Stromal cell of bone marrow (primary cell): ENCODE results near the gene HOXD8.

Experiments used
- DNase-seq: peaks from one replicate; pipeline ENCODE4 v3.0.0-alpha.2; 2012; ENCODE audit warnings: low read depth

HOXD8 gene

DNA sequence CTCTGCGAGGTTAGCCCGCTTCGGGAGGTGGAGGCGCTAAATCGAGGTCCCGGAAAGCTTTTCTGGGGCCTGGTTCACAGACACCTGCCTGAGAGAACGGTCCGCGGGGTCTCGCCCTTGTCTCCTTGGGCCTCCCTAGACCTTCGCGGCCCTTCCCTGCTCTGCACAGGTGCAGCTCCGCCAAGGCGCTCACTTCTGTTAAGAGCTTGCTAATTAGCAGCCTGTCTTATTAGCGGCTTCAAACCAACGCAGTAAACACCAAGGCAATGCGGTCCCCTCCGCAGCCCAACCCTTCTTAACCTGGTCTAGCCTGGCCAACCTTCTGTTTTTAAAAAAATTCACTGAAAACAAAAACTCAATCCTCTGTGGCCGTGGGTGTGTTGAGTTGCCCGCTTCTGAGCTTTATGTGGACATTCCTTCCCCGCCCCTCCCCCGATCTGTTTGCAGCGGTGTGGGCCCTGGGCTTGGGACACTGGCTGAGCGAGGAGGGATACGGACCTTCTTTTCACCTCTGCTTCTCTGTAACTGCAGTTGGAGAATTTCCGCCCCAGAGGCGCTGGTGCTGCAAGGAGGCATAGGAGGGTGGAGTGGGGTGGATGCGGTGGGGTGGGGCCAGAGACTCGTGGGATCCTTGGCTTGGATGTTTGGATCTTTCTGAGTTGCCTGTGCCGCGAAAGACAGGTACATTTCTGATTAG lies 18.4 kb downstream of the HOXD8 start:
- DNase-seq: no peak

DNA sequence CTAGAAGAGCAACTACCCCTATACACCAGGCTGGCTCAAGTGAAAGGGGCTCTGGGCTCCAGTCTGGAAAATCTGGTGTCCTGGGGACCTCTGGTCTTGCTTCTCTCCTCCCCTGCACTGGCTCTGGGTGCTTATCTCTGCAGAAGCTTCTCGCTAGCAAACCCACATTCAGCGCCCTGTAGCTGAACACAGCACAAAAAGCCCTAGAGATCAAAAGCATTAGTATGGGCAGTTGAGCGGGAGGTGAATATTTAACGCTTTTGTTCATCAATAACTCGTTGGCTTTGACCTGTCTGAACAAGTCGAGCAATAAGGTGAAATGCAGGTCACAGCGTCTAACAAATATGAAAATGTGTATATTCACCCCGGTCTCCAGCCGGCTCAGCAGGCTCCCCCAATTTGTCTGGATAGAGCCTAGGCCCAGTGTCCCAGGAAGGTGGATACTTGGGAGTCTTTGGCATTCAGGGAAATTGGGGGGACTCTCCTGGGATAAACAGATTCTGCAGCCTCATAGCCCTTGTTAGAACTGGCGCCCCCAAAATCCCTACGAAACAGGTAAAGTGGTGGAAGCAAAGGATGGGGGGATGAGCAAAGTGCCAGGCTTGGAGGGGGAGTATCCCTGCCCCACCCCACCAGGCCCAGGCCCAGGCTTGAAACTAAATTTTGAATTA lies 19.4 kb downstream of the HOXD8 start:
- DNase-seq: no peak

DNA sequence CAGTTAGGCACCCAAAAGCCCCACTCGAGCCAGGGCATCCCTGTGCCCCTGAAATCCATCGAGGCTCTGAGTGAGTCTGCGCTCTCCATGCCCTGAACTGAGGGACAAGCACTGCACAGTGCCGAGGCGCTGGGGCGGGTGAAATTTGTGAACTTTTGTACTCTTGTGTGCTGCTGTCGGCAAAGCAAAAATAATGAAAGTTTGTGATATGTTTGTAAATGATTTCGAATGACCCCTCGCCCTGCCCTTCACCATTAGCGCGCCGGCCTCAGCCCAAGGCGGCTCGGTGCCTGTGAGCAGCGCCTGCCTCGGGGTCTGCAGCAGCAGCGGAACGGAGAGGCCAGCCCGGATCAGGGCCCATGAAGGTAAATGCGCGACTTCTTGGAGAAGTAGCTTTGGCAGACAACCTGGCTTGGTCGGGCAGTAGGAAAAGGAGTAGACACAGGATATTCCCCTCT lies 20.0 kb downstream of the HOXD8 start:
- no peak for DNase-seq

DNA sequence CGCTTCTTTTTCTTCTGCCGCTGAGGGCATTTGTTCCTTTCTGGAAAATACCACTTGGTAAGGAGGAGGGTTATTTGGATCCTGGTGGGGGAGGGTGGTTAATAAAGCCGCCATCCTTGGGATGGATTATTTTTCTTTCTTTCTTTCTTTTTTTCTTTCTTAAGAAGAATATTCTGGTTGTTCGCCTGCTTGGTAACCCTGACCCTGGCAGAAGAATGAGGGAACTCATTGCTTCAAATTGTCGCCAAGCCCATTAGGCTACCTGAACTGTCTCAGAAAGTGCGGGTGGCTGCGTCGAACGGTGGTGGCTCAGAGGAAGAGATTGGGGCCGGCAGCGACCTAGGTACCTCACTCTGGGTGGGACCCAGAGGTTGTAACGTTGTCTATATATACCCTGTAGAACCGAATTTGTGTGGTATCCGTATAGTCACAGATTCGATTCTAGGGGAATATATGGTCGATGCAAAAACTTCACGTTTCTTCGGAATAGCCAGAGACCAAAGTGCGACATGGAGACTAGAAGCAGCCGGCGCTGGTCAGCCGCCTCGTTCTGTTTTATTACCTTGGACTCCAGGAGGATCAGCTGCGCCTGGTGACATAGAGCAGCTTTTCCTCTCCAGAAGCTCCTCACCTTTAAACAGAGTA lies 20.6 kb downstream of the HOXD8 start:
- DNase-seq: no peak

DNA sequence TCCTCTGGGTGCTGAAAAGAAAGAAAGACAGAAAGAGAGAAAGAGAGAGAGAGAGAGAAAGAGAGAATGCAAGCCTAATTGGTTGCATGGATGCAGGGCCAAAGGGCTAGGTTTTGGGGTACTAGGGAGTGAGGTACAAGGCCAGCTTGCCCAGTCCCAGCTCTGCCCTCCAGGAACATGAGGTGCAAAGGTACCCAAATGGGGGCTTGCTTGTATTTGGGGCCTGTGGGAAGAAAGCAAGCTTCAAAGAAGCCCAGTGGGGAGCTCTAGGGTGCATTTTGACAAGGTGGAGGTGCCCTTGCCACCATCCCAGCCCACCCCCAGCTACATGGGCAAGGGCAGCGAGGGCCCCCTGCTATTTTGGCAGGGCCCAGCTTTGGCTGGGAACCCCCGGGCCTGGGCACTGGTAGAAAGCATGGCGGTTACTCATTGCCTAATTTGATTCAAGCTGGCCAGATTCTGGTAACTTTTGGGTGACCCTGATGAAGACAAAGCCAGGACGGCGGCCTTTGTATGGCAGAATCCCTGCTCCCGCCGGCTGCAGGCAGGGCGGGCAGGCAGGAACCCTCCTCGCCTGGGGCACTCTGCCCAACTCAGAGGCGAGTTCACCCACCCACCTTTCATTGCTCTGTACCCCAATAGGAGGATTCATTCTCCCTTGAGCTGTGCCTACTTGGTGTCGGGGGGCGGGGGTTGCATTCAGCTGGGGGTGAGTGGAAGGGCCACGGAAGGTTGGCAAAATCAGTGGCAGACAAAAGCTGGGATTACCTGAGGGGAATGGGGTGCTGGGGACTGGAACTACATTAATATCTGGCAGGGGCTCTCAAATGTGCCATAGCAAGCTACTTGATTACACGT lies 21.3 kb downstream of the HOXD8 start:
- no peak for DNase-seq

DNA sequence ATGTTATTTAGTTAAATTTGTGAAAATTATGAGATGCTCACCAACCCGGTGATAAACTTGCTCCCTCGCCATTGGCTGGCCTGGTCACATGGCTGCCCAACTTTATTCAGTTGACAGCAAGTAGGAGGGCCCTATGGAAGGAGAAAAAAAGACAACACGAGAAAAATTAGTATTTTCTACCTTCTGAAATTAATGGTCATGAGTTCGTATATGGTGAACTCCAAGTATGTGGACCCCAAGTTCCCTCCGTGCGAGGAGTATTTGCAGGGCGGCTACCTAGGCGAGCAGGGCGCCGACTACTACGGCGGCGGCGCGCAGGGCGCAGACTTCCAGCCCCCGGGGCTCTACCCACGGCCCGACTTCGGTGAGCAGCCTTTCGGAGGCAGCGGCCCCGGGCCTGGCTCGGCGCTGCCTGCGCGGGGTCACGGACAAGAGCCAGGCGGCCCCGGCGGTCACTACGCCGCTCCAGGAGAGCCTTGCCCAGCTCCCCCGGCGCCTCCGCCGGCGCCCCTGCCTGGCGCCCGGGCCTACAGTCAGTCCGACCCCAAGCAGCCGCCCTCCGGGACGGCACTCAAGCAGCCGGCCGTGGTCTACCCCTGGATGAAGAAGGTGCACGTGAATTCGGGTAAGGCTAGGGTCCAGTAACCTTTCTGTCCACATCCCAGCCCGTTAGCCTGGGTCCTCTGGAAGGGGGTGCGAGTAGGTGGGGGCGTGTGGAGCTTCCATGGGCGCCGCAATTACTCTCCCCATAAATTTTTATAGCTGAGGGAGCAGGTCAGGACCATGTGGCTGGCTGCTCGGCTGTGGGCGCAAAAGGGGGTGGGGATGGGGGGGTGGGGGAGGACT lies 22.2 kb downstream of the HOXD8 start, which contains the start of gene HOXD4:
HOXD4 (plus strand) TSS at position 109 of the 846 bp plus-strand sequence; CDS start at position 193, 84 bp downstream.
- no peak for DNase-seq

DNA sequence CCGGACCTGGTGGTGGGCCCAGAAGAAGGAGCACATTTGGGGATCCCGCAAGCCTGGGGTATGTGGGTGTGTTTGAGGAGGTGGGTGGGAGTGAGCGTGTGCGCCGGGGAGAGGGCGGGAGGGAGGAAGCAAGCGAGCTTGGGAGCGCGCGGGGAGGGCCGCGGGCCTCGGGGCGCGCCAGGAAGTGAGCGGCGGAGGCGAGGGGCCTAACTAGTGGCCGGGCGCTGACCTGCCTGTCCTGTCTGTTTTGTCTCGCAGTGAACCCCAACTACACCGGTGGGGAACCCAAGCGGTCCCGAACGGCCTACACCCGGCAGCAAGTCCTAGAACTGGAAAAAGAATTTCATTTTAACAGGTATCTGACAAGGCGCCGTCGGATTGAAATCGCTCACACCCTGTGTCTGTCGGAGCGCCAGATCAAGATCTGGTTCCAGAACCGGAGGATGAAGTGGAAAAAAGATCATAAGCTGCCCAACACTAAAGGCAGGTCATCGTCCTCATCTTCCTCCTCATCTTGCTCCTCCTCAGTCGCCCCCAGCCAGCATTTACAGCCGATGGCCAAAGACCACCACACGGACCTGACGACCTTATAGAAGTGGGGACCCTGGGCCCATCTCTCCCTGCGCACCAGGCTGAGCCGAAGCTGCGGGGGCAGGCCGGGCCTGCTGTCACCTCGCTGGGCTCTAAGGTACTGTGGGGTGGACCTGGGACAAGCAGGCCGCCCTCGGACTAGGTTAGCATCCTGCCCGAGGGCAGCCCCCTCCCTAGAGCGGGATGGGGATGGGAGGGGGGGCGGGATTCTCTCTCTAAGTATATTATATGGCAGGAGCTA lies 23.1 kb downstream of the HOXD8 start:
- DNase-seq: no peak

DNA sequence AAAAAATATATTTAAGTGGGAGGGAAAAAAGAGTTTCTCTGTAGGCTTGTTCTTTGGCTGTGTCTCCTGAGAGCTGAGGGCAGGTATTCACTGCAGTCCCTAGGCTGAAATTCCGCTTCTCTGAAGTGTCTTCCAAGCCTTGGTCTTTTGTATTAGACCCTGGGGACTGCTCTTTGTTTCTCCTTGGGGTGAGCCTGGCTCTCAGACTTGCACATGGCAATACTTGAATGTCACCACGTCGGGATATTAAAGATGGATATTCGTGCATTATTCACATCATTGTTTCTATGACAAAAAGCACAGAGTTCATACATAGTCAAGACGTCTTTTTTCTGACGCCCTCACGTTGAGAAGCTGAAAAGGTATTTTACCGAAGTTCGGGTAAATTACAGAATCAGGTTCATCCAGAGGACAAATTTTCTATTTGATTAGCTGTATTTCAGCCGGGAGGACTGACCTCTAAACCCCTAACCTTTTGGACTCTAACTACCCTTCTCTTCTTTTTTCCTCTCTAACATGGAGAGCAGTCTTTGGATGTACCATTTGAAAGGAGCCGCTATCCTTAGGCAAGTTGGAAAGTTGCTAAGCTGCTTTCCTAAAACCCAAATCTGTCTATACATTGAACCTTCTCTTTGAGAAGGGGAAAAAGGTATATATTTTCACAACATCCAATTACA lies 25.2 kb downstream of the HOXD8 start:
- DNase-seq: no peak

DNA sequence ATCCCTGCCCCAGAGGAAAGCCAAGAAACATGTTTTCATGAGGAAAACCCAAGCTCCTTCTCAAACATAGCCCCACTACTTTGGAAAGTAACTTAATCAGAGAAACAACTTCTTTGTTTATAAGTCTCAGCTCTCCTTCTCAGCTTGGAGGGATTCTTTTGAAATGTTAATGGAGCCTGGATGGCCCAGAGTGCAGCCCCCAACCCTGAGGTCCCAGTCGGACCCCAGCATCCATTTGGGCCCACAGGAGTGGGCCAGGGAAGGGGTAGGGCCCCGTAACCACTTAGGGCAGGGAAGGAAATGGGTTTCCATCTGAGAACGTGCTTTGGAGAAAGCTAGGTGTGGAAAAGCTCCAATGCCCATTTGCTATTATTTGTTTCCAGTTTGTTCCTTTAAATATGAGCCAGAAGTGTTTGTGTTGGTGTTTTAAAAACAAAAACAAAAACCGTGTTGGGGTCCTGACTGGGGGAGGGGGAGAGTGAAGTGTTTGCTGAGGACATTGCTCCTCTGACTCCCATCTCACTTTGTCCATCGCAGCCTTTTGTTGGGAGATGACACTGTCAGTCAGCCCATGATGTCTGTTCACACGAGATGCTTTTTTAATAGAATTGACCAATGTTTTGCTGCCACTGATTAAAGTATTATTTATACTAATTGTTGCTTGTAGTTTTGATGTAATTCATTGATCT lies 26.0 kb downstream of the HOXD8 start:
- no peak for DNase-seq

DNA sequence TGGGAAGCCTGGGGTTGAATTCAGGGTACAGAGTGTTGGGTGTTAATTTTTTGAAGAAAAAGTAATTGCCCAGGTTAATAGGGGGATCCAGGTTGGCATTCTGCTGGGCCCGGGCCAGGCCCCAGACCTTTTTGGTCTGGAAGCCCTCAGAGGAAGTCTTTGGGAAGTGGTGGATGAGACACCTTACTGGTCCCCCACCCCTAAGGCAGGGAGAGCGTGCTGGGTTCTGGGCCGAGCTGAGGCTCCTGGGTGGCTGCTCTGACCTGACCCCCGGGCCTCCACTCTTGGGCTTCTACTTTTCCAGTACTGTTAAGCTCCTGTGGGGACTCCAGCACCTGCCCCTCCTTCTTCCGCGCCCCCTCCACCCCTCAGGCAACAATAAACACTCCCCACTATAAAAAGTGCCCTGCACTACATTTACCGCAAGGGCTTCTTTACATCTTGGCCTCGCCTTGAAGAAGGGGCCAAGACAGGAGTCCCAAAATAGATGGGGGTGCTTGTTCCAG lies 26.8 kb downstream of the HOXD8 start:
- DNase-seq: no peak

DNA sequence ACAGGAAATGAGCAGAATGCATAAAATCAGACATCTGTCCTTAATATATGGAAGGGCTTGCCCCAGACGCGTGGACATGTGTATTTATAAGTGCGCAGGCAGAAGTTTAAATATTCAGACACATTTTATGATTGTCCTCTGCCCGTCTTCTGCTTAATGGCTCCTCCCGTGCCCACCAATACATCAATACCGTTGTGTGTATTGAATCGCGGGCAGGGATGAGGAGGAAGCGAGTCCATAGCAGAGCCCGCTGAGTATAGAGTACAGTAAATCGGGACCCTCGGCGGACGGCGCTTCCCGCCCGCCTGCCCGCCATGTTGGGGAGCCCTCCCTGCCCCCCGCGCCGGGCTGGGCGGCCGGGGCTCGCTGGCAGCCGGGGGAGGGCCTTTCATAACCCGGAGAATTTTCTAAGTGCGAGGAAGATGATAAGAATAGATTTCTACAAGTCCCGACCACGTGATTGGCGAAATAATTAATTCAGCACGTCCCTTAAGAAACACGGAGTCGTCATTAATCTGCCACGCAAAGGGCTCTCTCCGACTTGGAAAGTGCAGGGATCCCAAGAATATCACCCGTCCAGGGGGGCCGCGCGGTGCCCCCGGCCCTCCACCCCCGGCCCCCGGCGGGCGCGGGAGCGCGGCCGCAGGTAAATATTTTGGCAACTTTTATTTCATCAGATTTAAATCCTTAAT lies 27.4 kb downstream of the HOXD8 start, which contains the start of gene HOXD3:
HOXD3 (plus strand) TSS at position 501 of the 692 bp plus-strand sequence. CDS start 11,808 bp downstream, outside the sequence.
- DNase-seq: no peak

DNA sequence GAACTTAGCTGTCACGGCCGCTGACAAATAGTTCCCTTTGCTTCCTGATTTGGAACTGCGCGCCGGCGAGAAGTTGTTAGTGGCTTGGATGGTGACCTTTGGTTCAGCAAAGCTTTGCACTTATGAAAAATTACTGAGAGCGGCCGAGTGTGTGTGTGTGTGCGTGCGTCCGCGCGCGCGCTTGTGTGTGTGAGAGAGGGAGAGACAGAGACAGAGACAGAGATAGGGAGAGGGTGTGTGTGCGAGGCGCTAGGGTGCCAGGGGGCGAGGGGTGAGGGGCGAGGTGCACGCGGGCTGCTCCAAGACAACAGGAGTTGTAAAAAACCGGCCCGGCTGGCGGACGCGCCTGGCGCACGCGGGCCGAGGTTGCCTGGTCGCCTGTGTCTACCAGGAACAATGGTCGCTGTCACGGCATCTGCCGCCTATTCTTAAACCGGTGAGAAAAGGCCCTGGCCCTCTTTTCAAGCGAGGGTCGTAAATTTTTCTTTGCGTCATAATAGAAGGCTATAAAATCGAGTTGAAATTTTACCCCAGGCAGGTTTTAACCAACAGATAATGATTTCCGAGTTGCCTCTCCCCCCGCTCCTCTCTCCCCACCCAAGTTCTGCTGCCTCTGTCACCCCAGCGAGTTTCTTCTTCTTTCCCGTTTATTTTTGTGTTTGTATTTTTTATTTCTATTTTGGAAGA lies 28.1 kb downstream of the HOXD8 start:
- DNase-seq: no peak

DNA sequence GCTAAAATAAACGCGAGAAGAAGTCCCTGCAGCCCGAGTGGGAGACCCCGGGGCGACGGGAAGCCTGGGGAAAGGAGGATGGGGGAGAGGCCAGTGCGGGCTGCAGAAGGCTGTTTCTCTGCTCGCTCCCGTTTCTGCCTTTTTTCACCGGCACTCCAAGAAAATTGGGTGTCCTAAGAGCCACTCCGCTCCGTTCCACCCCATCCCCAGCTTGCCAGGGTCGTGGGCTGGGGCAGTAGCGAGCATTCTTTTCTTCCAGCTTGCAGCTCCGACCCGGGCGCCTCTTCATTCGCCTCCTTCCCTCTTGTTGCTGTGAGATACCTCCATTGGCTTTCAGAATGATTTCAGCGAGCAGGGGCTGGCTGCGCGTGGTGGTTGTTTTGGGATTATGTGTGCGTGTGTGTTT lies 28.7 kb downstream of the HOXD8 start:
- DNase-seq: no peak

DNA sequence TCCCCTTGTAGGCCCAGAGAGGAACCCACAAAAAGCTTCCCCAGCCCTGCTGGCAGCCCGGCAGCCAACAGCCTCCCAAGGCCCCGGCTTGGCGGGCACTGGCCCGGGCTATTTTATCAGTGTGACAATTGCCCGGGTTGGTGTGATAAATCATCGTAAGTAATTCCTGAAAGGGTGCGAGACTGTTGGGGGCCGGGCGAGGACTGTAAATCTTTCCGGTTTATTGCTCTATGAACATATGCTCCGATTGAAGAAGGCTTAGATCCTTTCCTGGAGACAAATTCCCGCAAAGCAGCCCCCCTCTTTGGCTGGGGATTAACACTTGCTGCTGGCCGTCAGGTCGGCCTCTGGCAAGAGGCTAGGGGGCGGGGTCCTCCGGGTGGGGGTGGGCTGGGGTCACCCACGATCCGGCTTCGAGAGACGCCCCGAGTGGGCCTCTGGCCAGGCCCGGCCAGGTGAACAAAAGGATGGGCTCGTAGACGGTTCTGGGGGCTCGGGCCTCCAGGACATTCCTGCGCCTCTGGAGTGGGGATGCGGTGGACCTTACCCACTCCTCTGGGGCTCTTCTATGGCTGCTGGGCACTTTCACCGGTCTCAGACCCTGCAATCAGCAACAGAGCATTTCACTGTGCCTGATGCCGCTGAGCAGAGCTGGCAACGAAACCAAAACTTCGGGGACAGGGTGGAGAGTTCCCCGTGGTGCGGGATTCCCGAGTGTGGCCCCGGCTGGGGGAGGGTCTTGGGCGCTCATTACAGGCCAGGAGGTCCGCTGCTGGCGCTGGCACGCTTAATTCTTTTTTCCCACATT lies 29.6 kb downstream of the HOXD8 start:
- DNase-seq: no peak

DNA sequence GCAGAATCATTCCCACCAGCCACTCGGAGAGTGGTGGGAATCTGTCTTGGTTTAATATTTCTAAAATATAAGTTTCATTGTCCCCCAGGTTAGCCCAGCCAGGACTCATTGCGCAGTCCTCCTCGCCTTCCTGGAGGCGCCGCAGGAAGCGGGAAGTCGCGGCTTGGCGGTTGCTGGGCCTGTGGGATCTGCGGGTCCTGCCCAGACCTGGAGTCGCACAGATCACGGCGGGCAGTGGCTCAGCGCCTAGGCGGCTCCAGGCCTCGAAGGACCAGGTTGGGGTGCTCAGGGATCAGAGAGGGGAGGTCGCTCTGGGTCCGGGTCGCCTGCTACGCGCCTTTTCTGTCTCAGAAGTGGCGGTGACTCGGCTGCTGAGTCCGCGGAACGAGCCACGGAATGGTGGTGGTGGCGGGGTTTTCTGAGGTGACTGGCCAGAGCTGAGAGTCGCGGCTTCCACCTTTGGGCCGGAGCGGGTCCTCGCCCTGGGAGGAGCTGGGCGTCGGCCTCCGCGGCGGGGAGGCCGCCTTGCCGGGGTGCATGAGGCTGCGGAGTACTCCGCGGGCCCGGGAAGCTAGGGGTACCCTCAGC lies 30.3 kb downstream of the HOXD8 start:
- DNase-seq: no peak

DNA sequence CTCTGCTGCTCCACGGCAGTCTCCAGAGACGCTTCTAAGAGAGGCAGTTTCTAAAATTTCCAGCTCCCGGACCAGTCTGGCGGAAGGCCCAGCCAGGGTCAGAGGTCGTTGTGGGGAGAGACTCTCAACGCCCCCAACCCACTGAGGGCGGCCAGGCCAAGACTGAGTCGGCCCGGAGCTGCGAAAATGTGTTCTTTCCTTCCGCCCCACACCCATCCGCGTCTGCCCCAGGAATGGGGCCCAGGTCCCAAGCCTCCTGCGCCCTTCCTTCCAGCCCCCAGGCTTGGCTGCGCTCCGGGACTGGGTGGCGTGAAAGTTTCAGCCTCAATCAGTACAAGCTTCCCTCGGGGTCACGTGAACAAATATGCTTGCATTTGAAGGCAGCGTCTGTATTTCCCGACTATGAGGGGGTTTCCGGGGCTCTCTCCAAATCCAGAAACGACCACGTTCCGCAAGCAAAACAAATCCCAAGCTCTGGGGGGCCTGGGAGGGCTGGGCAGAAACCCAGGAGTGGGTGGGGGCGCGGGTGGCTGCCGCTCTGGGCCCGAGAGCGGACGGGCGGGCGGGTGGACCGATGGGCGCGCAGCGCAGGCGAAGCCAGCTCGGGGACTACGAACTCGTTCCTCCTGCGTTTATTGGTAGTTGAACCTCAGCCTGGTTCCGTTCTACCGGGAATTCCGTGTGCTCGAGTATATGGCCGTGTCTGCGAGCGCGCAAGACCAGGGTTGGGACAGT lies 30.9 kb downstream of the HOXD8 start:
- no peak for DNase-seq
